GM19193 (cell line): ENCODE data around the gene PAF1.
A peak's percentile ranks its signal among the peaks of the same experiment; 100 is the strongest.

Source experiments
- POLR2A ChIP-seq: IDR thresholded peaks from 4 replicates; pipeline ENCODE4 v1.6.1; 2011; ENCODE audit not compliant: insufficient read depth, insufficient read length; ENCODE audit errors: extremely low read depth

Gene PAF1

GRCh38 chr19:39390751-39391437 is at the start of gene PAF1, which contains the start of gene MED29:
Gene PAF1, minus strand, starts transcription at chr19:39391106. Its CDS starts 242 bp downstream, at chr19:39390864.
Gene MED29, plus strand, starts transcription at chr19:39391378. Its CDS starts 45 bp downstream, at chr19:39391423.
- peak; percentile 97 for TF ChIP-seq POLR2A

GRCh38 chr19:39438270-39438934 is 47.5 kb upstream of the PAF1 start:
- TF ChIP-seq POLR2A = no peak

GRCh38 chr19:39436350-39436716 is 45.4 kb upstream of the PAF1 start:
- TF ChIP-seq POLR2A = no peak

- TF ChIP-seq POLR2A = peak; percentile 99
Observed at GRCh38 chr19:39435499-39436349, 44.8 kb upstream of the PAF1 start, which contains the start of gene RPS16. Gene RPS16, minus strand, starts transcription at chr19:39435949. Its CDS starts 54 bp downstream, at chr19:39435895.

- TF ChIP-seq POLR2A = no peak
Observed at GRCh38 chr19:39434123-39435076, 43.5 kb upstream of the PAF1 start.

GRCh38 chr19:39433480-39434079 is 42.7 kb upstream of the PAF1 start:
- peak; percentile 44 for TF ChIP-seq POLR2A

- TF ChIP-seq POLR2A = peak; percentile 29
Observed at GRCh38 chr19:39432677-39433025, 41.7 kb upstream of the PAF1 start.

- TF ChIP-seq POLR2A = no peak
Observed at GRCh38 chr19:39430675-39431593, 40.0 kb upstream of the PAF1 start.

- no peak for TF ChIP-seq POLR2A
Observed at GRCh38 chr19:39428283-39429112, 37.6 kb upstream of the PAF1 start.

GRCh38 chr19:39427707-39428106 is 36.8 kb upstream of the PAF1 start:
- TF ChIP-seq POLR2A = no peak

GRCh38 chr19:39426170-39426569 is 35.3 kb upstream of the PAF1 start:
- no peak for TF ChIP-seq POLR2A

GRCh38 chr19:39425744-39426143 is 34.8 kb upstream of the PAF1 start:
- TF ChIP-seq POLR2A = no peak
